Hippocampal formation (tissue), 2 donors: Measurements from ENCODE around the gene HSPA4.
"Not testable (repeated sequence)": the region's sequence is repeated elsewhere in the genome, so short reads cannot be mapped to it uniquely, and the experiment has no call there.

Source experiments
- DNase-seq, 2 donors: peaks; one replicate each; lab custom pipeline; 2025; lab: John Stamatoyannopoulos, UW

The HSPA4 gene

DNA sequence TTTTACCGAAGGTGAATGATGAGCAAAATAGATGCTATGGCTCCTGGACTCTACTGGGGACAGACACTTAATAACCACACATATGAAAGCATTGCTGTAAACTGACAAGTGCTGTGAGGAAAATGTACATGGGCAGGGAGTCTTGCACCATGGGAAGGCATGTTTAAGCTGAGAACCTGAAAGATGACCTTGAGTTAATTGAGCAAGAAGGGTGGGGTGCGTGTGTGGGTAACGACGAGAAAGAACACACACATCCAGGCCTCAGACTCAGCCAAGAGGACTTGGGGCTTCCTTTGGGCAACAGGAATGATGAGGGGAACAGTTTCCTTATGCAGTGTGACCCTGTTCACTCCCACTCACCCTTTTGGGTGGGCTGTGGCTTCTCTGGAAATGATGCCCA is 73.1 kb downstream of the HSPA4 start:
- no peak for DNase-seq

DNA sequence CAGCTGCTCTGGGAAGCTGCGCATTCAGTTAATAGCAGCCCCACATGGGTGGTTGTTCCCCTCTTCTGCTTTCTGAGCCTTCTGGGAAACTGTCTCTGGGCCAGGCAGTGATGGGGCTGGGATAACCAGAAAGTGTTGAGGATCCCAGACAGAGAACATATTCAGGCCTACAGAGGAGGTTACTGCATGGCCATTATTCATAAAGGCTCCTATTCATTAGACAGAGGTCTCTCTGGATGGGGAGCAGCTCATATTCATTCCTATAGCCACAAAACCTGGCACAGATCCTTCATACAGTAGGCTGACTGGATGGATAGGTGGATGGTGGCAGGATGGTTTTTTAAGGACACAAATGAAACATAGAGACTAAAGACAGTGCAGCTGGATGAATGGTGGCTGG is 76.3 kb downstream of the HSPA4 start:
- no peak for DNase-seq

DNA sequence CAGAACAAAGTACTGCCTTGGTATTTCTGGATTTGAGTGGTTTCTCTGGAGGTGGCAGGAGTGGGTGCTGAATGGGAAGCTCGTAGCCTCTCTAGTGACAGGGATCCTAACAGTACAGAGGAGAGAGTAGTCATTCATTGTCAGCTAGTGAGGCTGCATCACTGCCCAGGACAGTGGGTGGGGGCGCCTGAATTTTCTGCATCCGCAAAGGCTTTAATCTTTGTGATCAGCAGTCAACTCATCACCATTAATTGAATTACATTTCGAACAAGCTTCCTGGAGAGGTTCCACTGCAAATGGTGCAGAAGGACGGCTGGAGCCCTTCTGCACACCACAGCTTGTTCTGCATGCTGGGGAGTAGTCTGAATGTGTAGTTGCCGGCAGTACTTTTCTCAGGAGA is 77.5 kb downstream of the HSPA4 start:
- DNase-seq: no peak

DNA sequence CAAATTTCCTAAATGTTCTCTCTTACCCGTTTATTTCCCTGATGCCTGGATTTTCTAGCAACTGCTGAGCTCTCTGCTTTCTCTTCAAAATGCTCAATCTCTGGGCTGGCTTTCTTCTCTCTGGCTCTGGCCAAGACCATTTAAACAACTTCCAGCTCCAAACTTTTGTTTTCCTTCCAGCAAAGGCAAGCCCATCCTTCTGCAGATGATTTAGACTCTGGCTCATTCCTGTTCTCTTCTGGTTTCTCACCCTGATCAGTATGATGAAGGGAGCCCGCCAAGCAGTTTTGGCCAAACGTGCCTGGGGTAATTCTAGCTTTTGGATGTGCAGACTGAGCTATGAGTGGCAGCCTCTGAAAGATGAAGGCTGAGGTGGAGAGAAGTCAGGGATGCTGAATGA is 78.1 kb downstream of the HSPA4 start:
- no peak for DNase-seq

DNA sequence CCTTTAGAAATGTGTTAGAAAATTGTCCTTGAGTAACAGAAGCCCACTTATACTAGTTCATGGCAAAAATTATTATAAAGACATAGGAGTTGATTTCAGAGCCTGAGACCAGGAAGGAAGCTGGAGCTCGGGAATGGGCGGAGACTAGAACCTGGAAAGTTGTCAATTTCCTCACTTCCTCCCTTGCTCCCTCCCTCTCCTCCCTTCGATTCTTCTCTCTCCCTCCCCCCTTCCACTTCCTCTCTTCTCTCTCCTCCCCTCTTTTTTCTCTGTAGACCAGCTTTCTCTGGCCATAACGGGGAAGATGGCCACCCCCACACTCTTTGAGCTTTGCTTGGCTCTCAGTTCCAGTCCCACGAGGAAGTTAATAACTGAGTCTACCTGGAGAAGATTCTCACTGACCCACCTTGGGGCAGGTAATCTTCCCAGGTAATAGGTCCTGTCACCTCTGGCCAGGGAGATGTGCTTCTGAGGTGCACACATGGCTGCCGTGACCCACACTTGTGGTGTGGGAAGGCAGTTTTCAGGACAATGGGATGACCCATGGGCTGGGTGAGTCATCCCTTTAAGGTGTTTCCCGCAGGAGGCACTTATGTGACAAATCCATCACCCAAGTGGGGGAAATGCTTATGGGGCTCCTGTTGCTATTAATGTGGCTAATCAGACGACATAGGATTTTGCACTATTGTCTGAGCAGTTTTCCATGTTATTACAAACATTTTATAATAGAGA is 78.7 kb downstream of the HSPA4 start:
- no peak for DNase-seq

DNA sequence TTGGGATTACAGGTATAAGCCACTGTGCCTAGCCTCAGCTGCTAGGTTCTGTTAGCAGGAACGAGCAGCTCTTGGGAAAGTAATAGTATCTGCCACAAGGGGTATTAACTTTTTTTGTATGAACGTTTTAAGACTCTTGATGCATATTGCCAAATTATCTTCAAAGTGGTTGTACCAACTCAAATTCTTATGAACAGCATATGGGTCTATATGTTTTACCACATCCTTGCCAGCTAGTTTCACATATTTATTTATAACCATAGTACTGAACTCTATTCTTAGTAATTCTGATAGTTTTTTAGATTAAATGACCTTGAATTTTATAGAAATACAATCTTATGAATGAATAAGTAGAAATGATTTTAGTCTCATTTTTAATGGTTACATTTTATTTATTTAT is 80.9 kb downstream of the HSPA4 start:
- DNase-seq: no peak

DNA sequence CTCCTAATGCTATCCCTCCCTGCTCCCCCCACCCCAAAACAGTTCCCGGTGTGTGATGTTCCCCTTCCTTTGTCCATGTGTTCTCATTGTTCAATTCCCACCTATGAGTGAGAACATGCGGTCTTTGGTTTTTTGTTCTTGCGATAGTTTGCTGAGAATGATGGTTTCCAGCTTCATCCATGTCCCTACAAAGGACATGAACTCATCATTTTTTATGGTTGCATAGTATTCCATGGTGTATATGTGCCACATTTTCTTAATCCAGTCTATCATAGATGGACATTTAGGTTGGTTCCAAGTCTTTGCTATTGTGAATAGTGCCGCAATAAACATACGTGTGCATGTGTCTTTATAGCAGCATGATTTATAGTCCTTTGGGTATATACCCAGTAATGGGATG is 81.4 kb downstream of the HSPA4 start:
- DNase-seq: not testable (repeated sequence)

DNA sequence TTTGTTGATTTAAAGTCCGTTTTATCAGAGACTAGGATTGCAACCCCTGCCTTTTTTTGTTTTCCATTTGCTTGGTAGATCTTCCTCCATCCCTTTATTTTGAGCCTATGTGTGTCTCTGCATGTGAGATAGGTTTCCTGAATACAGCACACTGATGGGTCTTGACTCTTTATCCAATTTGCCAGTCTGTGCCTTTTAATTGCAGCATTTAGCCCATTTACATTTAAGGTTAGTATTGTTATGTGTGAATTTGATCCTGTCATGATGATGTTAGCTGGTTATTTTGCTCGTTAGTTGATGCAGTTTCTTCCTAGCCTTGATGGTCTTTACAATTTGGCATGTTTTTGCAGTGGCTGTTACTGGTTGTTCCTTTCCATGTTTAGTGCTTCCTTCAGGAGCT is 85.1 kb downstream of the HSPA4 start:
- not testable (repeated sequence) for DNase-seq

DNA sequence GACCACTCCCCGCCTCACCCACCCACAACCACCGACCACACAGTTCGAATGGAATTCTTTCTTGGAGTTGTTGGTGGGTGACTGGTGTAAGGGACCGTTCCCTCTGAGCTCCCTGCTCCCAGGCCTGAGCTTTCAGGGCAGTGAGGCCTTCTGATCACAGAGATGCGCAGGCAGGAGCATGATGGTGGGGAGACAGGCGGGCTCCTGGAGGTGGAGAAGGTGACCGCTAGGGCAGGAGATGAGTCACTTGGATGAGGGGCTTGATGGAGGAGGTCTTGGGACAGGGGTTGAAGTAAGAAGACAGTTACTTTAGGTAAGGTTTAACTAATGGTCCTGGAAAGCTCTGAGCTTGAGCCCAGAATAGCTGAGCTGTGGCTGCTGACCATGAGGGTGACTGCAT is 88.5 kb downstream of the HSPA4 start:
- no peak for DNase-seq

DNA sequence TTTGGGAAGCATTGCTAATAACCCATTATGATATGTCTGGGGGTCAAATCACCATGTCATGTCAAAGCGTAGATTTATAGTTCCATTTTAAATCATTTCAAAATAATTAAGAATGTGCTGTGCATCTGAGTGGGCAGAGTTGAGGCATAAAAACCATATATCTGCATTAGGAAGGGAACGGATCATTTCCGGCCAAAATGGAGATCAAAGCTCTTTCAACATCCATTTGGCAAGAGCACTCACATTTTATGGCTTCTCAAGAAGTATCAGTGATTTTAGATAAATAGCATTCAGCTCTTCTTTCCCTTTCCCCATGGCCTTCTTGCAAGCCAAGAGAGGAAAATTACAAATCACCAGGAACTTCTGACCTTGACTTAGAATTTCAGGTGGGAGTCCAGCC is 89.9 kb downstream of the HSPA4 start:
- DNase-seq: no peak

DNA sequence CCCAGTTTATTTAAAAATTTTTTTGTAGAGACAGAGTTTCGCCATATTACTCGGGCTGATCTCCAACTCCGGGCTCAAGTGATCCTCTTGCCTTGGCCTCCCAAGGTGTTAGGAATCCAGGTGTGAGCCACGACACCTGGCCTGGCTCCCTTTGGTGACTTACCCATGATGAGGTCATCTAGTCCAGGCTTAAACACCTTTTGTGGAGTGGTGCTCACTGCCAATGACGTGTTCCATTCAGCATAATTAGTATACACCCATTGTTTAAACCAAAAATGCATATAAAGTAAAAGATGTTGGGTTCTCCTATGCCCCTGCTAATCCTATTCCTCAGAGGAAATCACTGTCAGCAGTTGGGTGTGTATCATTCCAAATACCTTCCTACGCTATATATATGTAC is 91.0 kb downstream of the HSPA4 start:
- DNase-seq: no peak

DNA sequence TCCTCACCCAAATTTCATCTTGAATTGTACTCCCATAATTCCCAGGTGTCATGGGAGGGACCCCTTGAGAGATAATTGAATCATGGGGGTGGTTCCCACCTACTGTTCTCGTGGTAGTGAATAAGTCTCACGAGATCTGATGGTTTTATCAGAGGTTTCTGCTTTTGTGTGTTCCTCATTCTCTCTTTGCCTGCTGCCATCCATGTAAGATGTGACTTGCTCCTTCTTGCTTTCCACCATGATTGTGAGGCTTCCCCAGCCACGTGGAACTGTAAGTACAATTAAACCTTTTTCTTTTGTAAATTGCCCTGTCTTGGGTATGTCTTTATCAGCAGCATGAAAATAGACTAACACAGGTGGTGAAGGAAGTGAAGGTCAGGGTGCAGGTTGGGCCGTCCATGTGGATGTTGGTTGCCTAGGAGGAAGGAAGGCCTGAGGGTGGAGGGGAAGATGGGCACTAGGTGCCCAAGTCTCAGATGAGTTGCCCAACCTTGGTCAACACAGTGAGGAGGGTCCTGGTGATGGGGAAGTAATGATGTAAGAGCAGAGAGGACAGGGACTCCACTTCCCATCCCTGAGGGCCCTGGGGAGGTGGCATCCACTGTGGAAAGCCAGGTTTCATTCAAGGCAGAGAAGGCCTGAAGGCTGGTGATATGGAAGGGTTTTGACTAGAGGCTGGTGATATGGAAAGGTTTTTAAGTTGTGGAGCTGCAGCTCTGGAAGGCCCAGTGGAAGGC is 92.6 kb downstream of the HSPA4 start:
- no peak for DNase-seq

DNA sequence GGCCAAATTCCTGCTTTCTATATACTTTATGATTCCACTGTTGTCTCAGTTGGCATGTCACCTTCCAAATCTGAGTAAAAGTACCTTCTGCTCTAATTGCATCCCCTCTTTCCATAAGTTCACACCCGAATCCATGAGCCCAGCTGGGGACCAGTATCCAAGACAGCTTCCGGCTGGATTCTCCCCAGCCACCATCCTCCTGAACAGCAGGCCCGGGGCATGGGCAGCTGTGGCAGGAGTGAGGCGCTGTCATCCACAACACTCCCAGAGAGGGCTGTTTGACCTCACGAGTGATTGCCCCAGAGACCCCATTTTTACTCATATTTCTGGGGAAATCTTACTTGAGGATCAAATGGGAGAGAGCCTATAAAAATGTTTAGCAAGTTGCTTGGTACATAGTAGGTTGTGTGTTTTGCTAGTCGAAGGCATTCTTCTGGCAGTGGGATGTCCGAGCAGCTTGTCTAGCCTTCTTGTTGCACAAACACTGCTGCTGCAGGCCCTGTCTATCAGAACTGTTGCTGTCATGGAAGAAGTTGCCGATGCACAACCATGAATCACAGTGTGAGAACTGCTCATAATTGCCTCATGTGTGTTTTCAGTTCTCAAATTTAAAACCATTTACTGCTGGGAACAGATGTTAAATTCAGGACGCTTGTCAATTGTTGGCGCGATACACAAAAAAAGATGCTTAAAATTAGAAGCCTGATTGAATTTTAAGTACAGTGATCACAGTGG is 93.8 kb downstream of the HSPA4 start:
- no peak for DNase-seq

DNA sequence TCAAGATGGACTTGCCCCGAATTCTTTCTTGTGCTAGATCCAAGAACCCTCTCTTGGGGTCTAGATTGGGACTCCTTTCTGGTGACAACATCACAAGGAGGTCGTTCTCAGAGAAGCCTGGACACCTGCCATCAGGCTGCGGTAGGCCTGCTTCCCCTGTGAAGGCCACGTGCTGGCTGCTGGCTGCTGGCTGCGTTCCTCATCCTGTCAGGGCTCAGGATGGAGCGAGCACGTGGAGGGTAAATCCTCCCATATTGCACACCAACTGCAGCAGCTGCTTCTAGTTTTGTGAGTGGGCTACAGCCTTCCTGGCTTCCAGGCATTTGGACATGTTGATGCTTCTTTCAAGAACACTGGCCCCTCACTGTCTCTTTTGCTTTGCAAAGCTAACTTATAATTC is 95.6 kb downstream of the HSPA4 start:
- no peak for DNase-seq

DNA sequence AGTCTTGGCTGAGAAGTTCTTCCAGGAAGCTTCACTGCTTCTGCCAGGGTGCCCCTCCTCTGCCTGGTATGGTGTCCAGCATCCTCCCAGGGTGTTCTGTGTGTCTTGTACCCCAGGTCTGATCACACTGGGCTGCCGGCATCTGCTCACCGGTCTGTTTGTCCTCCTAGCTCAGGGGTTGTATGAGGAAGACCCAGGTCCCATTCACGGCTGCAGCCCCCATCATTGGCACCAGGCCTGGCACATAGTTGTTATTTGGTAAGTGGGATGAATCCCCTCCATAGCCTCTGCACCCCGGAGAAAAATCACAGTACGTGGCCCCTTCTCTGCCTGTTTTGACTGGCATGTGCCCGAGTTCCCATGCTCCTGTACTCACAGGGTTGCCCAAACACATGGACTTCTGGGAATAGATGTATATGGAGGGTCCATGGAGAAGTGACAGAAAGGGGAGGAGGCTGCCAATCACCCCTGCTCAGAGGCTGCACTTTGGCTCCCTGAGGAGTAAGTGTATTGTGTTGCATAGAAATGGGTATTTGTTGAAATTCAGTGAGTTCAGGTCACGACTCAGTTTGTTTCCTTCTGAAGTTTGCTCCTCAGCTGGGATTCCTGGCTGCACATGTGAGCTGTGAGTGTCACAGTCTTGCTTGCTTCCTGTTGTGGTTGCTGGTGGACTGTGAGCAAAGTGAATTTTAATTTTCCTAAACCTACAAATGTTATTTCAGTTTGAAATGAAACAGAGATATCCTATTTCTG is 96.2 kb downstream of the HSPA4 start:
- no peak for DNase-seq

DNA sequence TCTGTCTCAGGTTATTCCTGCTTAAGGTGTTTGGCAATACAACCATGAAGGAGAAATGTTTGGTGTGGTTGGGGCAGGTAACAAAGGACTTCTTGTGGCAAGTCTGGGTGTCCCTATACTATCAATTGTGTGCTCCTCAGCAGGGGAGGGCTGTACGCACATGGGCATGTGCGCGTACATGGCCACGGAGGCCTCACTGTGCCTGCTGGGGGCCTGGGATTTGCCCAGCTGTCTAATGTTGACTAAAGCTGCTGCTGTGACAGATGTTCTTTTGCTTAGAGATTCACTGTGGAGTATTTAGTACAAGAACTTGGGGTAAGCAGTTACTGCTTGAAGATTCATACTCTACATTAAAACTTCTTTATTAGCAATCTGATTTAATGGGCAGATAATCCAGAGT is 97.5 kb downstream of the HSPA4 start:
- DNase-seq: no peak

DNA sequence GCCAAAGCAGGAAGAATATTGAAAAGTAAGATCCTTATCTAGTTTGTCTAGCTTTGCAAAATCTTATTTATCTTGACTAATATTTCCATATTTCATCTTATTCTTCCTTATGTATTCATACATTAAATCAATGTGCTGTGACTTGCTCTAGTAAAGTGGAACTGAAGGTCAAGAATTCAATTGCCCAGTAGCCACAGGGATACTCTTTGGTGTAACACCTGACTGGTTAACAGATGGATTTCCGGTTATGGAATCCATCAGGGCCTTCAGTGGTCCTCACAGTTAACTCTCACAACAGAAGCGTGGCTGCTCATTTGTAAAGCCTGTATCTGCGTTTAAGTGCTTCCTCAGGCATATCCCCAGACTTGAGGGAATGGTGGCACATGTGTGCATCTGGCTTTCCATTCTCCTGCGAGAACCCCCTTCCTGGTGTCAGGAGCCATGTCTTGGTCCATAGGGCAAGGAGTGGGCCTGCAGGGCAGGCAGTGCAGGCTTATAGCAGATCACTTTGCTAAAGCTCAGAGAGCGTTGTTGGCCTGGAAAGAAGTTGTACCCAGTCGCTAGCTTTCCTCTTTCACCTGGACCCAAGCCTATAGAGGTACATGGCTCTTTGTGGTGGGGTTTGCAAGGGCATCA is 99.2 kb downstream of the HSPA4 start:
- DNase-seq: no peak

DNA sequence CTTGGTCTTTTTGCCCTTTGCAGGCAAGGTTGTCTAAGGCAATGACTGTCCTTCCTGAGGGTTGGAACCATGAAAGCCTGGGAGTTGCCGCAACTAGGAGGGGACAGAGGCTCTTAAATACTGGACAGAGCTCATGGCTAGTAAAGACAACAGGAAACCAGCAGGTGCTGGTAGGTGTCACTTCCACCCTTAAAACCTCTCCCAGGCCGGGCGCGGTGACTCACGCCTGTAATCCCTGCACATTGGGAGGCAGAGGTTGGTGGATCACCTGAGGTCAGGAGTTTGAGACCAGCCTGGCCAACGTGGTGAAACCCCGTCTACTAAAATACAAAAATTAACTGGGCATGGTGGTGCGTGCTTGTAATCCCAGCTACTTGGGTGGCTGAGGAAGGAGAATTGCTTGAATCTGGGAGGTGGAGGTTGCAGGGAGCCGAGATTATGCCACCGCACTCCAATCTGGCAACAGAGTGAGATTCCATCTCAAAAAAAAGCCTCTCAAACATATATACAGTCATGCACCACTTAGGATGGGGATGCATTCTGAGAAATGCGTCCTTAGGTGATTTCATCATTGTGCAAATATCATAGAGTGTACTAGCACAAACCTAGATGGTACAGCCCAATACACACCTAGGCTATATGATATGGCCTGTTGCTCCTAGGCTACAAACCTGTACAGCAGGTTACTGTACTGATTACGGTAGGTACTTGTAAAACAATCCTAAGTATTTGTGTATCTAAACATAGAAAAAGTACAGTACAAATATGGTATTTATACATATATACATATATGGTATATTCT is 102.7 kb downstream of the HSPA4 start:
- no peak for DNase-seq

DNA sequence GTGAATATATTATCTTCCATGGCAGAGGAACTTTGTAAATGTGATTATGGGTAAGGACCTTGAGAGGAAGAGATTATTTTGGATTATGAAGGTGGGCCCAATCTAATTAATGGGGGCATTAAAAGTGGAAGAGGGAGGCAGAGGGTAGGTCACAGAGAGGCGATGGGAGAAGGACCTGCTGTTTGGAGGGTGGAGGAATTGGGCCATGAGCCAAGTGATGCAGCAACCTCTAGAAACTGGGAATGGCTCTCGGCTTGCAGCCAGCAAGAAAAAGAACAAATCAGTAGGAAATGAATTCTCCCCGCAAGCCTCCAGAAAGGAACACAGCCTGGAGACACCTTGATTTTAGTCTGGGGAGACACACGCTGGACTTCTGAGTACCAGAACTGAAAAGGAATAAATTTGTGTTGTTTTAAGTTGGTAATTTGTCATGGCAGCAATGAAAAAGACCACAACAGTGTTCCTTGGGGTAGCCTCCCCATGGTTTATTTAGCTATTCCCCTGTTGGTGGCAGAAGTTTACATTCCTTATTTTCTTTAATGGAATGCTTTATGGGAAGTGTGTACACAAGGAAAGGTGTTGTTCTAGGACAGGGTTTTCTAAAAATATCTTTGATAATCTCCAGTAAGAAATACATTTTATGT is 103.6 kb downstream of the HSPA4 start:
- DNase-seq: no peak
